ES-I3 (cell line): ENCODE data around the gene BAZ1A.

Experiments used
- H3K36me3 ChIP-seq: 2 replicates; pipeline ENCODE4 v1.6.1; 2013; ENCODE audit warnings: mild to moderate bottlenecking, low read length, control low read depth, moderate library complexity; ENCODE audit not compliant: insufficient read depth
- H3K4me1 ChIP-seq: 2 replicates; pipeline ENCODE4 v1.6.1; 2013; ENCODE audit warnings: mild to moderate bottlenecking, control low read depth, low read length; ENCODE audit not compliant: insufficient read depth
- H3K9ac ChIP-seq: 2 replicates; pipeline ENCODE4 v1.6.1; 2013; ENCODE audit warnings: low read depth, mild to moderate bottlenecking, low read length, moderate library complexity
- H3K9me3 ChIP-seq: 2 replicates; pipeline ENCODE4 v1.6.1; 2013; ENCODE audit warnings: mild to moderate bottlenecking, low read length, moderate library complexity; ENCODE audit not compliant: control insufficient read depth, insufficient read depth

BAZ1A gene

DNA sequence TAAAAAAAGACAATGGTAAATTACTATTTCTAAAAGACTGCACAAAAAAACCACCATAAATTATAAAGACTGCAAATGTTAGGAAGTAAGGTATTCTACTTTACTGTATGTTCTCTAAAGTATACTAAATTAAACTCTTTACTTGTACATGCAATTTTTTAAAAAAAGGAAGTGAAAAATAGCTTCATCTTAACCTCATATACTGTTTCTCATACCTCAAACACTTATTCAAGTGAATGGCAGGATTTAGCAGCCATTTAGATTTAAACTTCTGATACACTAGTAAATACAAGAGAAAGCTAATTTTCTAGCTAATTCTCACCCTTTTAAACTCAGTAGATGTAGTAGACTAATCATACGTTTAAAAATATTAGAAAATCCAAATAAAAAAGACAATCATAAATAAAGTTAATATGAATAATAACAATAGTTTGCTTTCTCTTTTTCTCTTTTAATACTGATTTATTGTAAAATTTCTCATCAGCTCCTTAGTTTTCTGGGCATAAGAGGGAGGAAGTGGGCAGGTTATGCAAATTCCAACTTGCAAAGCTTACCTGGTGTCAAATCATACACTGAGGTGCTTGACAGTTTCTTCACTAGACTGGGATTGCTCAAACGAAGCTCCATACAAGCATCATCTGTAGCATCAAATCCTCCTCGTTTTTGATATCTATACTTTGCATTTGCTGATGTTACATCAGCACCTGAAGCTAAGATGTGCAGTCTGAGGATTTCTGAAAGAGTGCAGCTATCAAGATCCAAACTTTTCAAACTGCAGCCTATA, 89.7 kb downstream of the BAZ1A start:
- H3K36me3 ChIP-seq: no peaks in the 10 kb centered on the region
- no peaks in the 10 kb centered on the region for H3K4me1 ChIP-seq
- no peak overlapping the region for H3K9ac ChIP-seq
- no peaks in the 10 kb centered on the region for H3K9me3 ChIP-seq

DNA sequence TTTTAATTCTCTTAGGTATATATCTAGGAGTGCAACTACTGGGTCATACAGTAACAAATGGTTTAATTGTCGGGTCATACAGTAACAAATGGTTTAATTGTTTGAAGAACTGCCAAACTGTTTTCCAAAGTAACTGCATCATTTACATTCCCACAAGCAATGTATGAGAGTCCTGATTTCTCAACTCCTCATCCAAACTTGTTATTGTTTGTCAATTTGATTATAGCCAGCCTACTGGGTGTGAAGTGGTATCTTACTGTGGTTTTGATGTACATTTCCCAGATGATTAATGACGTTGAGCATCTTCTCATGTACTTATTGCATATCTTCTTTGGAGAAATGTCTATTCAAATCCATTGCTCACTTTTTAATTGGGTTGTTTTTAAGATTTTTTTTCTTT, 93.1 kb downstream of the BAZ1A start:
- no peak overlapping the region for H3K9ac ChIP-seq
- no peaks in the 10 kb centered on the region for H3K4me1 ChIP-seq
- H3K36me3 ChIP-seq: no peaks in the 10 kb centered on the region
- no peaks in the 10 kb centered on the region for H3K9me3 ChIP-seq

DNA sequence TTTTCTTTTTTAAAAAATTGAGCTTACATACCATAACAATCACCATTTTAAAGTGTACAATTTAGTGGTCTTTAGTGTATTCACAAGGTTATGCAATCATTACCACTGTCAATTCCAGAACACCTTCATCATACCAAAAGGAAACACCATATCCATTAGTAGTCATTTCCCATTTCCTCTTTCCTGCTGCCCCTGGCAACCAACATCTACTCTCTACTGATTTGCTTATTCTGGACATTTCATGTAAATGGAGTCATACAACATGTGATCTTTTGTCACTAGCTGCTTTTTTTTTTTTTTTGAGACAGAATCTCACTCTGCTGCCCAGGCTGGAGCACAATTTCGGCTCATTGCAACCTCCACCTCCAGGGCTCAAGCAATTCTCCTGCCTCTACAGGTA, 93.9 kb downstream of the BAZ1A start:
- H3K9me3 ChIP-seq: no peaks in the 10 kb centered on the region
- no peak overlapping the region for H3K9ac ChIP-seq
- no peaks in the 10 kb centered on the region for H3K4me1 ChIP-seq
- no peaks in the 10 kb centered on the region for H3K36me3 ChIP-seq

DNA sequence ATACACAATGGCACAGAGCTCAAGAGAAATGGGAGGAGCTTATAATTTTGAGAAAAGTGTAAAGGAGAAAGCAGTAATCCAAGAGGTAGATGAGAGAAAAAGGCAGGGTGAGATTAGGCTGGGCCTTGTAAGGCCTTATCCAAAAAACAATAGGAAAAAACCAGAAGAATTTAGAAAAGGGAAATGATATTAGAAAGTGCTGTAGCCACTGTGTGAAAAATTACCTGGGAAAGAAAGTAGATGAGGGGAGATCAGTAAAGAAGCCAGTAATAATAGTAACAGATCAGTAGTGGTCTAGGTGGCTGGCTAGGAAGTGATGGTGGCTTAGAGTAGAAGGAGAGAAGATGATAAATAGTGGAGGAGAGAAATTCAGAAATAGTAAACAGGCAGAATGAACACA, 94.5 kb downstream of the BAZ1A start:
- Histone ChIP-seq H3K9me3 (no peaks in the 10 kb centered on the region), H3K9ac (no peak overlapping the region), H3K4me1 (no peaks in the 10 kb centered on the region), H3K36me3 (peaks cover 3% of the 10 kb centered on the region; the same call in 1 of the 2 replicates)

DNA sequence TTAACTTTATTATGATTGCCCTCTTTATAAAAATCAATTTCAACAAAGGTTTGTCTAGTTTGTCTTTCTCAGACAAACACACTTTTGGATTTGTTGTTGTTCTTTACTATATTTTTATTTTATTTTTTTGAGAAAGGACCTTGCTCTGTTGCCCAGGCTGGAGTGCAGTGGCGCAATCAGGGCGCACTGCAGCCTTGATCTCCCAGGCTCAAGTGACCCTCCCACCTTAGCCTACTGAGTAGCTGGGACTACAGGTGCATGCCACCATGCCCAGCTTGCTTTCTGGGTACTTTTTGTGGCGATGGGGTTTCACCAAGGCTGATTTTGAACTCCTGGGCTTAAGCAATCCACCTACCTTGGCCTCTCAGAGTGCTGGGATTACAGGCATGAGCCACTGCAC, 96.4 kb downstream of the BAZ1A start:
- Histone ChIP-seq H3K36me3 (peaks cover 3% of the 10 kb centered on the region; the same call in 1 of the 2 replicates), H3K4me1 (no peaks in the 10 kb centered on the region), H3K9ac (no peak overlapping the region), H3K9me3 (no peaks in the 10 kb centered on the region)

DNA sequence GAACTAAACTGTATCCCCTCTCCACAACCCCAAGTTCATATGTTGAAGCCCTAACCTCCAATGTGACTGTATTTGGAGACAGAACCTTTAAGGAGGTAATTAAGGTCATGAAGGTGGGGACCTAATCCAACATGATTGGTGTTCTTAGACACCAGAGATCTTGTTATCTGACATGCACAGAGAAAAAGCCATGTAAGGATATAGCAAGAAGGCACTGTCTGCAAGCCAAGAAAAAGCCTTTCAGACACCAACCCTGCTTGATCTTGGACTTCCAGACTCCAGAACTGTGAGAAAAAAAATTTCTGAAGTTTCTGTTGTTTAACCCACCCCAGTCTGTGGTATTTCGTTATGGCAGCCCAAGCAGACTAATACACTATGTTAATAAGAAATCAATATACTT, 98.5 kb downstream of the BAZ1A start:
- Histone ChIP-seq H3K36me3 (peaks cover 3% of the 10 kb centered on the region), H3K9me3 (no peaks in the 10 kb centered on the region), H3K4me1 (no peaks in the 10 kb centered on the region), H3K9ac (no peak overlapping the region)

DNA sequence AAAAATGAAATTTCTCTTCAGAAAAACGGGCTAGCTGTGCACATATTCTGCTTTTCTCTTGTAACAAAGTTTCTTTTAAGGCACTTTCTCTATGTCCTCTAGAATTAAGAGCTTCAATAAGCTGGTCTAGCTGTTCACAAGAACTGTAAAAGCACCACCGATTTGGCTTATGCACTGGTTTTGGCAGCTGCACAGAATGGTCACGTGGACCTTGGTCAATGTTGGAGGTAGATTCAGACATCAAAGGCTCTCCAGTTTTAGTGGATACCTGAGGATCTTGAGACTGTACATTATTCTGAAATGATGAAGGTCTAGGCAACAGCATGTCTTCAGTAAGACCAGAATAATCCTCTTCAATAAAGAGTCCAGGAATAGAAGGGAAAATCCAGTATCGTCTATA, 99.2 kb downstream of the BAZ1A start:
- peaks cover 3% of the 10 kb centered on the region for H3K36me3 ChIP-seq
- H3K4me1 ChIP-seq: no peaks in the 10 kb centered on the region
- no peak overlapping the region for H3K9ac ChIP-seq
- no peaks in the 10 kb centered on the region for H3K9me3 ChIP-seq

DNA sequence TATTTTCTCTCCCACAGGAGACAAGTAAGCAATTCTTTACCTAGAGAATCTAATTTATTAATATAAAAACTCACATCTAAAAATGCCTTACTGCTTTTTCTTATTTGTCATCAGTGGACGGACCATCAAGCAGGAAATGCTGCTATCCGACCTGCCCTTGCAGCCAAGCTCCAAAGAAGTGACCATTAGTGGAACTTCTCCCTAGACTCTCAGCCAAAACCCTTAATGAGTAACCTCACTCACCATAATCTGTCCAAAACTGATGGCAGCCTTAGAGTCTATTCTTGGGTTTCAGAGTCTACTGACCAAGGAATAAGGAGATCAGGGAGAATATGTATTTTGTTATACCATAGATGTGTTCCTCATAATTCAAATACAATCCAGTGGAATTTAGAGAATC, 99.8 kb downstream of the BAZ1A start:
- Histone ChIP-seq H3K4me1 (no peaks in the 10 kb centered on the region), H3K36me3 (peaks cover 3% of the 10 kb centered on the region), H3K9ac (no peak overlapping the region), H3K9me3 (no peaks in the 10 kb centered on the region)

DNA sequence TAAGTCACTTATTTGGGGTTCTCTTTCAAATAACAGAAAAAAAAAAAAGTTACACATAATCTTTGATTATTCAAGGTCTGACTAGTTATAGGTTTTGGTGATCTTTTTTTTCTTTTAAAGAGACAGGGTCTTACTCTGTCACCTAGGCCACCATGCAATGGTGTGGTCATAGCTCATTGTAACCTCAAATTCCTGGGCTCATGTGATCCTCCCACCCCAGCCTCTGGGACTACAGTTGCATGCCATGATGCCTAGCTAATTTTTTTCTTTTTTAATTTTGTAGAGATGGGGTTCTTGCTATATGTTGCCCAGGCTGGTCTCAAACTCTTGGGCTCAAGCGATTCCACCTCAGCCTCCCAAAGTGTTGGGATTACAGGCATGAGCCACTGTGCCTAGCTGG, 104.3 kb downstream of the BAZ1A start:
- Histone ChIP-seq H3K36me3 (peaks cover 2% of the 10 kb centered on the region), H3K9me3 (no peaks in the 10 kb centered on the region), H3K4me1 (no peaks in the 10 kb centered on the region), H3K9ac (no peak overlapping the region)

DNA sequence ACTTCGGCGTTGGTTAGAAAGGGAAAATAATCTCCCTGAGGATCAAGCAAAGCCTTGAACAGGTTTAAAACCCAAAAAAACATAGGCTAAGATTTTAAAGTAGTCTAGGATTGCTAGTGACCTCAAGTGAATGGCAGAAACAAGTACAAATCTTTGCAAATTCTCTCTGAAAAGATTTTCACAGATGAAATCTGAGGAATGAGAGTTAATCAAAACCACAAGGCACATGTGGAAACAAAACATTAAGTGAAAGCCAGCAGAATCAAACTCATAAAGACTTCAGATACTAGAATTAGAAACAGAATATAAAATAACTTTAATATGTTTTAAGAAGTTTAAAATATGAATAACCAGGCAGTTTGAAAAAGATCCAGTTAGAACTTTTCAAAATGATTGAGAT, 108.6 kb downstream of the BAZ1A start:
- Histone ChIP-seq H3K9ac (no peak overlapping the region), H3K9me3 (no peaks in the 10 kb centered on the region), H3K36me3 (no peaks in the 10 kb centered on the region; the same call in none of the 2 replicates), H3K4me1 (no peaks in the 10 kb centered on the region)

DNA sequence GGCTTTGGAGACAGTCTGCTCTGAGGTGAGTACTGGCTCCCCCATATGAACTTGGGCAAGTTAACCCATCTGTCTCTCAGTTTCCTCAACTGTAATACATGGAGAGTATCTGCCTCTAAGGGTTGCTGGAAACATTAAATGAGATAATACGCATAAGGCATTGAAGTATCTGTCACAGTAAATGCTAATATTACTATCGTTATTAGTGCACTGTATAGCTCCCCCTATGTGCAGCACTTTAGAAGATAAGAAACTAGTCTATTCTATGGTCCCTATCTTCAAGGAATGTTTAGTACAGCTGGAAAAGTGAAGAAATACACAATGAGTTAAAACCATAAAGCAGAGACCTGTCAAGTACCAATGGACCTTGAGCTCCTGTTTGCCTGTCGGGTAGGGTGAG, 109.1 kb downstream of the BAZ1A start:
- H3K9me3 ChIP-seq: no peaks in the 10 kb centered on the region
- no peak overlapping the region for H3K9ac ChIP-seq
- no peaks in the 10 kb centered on the region; the same call in 1 of the 2 replicates for H3K36me3 ChIP-seq
- H3K4me1 ChIP-seq: no peaks in the 10 kb centered on the region

DNA sequence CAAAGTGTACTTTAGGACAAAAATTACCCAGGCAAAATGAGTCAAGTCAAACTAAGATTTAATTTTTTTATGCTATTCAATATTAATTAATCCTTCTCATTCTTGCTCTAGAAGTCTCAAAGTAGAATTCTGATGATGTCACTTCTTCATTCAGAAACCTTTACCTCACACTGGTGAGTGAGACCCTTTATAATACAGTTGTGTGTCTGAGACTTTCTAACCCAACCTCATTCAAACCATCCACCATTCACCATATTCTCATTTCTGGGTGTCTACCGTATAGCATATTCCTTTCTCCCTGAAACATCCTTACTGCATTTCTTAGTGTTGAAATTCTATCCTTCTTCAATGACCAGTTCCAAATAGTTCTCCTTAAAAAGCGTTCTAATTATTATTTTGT, 119.9 kb downstream of the BAZ1A start:
- no peak overlapping the region for H3K9ac ChIP-seq
- H3K36me3 ChIP-seq: no peaks in the 10 kb centered on the region
- no peaks in the 10 kb centered on the region for H3K4me1 ChIP-seq
- no peaks in the 10 kb centered on the region for H3K9me3 ChIP-seq

DNA sequence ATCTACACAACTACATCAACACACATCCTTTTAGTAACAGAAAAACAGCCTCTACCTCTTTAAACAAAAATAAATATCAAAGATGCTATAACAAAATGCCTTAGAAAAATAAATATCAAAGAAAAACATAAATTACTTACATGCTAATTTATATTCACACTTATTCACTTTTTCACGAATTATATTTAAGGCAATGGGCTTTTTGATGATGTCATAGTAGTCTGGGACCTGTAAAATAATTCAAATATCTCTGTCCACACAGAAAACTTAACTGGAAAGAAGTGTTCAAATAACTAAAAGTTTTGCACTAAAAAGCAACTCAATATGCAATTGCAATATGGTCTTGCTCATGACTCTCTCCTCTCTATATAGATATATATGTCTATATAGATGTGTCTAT, 120.5 kb downstream of the BAZ1A start:
- Histone ChIP-seq H3K9me3 (no peaks in the 10 kb centered on the region), H3K9ac (no peak overlapping the region), H3K36me3 (no peaks in the 10 kb centered on the region), H3K4me1 (no peaks in the 10 kb centered on the region)

DNA sequence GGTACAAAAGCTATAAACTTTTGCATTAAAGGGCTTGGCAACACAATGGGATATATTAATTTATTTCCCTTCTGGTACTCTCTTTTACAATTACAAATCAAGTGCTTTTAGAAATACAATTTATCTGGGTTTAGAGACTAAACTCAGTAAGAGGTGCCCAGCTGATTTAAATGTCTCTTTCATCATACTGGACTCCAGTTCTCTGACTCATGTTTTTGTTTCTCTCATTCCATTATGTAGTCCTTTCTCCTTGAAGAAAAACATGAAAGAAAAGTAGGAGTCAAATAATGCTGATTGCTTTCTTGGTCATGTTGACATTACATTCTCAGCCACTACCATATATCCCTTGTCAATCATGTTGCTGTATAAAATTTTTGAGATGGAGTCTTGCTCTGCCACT, 124.5 kb downstream of the BAZ1A start:
- H3K9ac ChIP-seq: no peak overlapping the region
- H3K9me3 ChIP-seq: no peaks in the 10 kb centered on the region
- H3K36me3 ChIP-seq: no peaks in the 10 kb centered on the region
- H3K4me1 ChIP-seq: no peaks in the 10 kb centered on the region; the same call in 1 of the 2 replicates

DNA sequence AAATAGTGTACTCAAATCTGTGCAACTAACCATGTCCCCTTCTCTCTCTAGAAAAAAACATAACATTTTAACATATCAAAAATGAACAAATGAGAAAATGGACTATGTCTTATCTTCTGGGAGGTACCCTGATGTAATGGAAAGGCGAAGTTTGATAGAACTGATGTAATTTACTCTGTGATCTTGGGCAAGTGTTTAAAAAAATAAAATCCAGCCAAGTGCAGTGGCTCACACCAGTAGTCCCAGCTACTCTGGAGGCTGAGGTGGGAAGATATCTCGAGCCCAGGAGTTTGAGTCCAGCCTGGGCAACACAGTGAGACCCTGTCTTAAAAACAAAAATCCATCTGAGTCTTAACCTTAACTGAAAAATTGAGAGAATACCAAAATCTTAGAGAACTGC, 124.9 kb downstream of the BAZ1A start:
- Histone ChIP-seq H3K9ac (no peak overlapping the region), H3K9me3 (no peaks in the 10 kb centered on the region)

More for the DNA sequence above, 124.9 kb downstream of the BAZ1A start:
- H3K36me3 ChIP-seq: no peaks in the 10 kb centered on the region
- no peaks in the 10 kb centered on the region; the same call in 1 of the 2 replicates for H3K4me1 ChIP-seq
